HCT116 (cell line): ENCODE measurements around the gene CDC45. TPM values are rescaled to one million over a fixed set of nuclear protein-coding genes. Genes with fewer than 3 reads are reported as not detected.

ENCODE experiments used
- ATAC-seq: fragments of 200-7000 bp; cut with Tn5 transposase; 2 replicates; pipeline ENCODE4 v1.9.1; 2020; ENCODE audit warnings: mild to moderate bottlenecking, moderate library complexity
- BruUV-seq: library from RNA; stranded (reverse); fragments of 400-500 nt; replicated peaks from 2 replicates; lab custom pipeline; 2021; lab: Mats Ljungman, UMichigan
- CTCF ChIA-PET: fragments of 300-600 bp; sonication (Branson Sonifier 250); formaldehyde crosslinking; loops from one replicate; lab custom pipeline; 2021; ENCODE audit warnings: antibody characterized with exemption; lab: Charles Lee
- POLR2A ChIA-PET: fragments of 300-600, 350-600 bp; sonication (Branson Sonifier 250); formaldehyde crosslinking; loops from one replicate; lab custom pipeline; 2021; ENCODE audit warnings: antibody characterized with exemption; lab: Charles Lee
- RAD21 ChIA-PET, 2 experiments: fragments of 300-600 bp; sonication (Branson Sonifier 250); formaldehyde crosslinking; loops; one replicate each; lab custom pipeline; 2023; ENCODE audit warnings: low total read pairs in 2 of 2; ENCODE audit not compliant: uncharacterized antibody in 2 of 2, unreplicated experiment in 2 of 2, low non-redundant PET in 1 of 2; lab: Charles Lee
- DNase-seq: peaks from one replicate; pipeline ENCODE4 v3.0.0-alpha.2; 2010; ENCODE audit warnings: low read depth, low spot score
- H2AFZ ChIP-seq: fragments of 200-600 bp; shearing (Covaris generic), sonication (generic); 2 replicates; pipeline ENCODE4 v1.6.1; 2017; ENCODE audit warnings: low read depth, mixed run types, mixed read lengths, antibody characterized with exemption, low read length; ENCODE audit not compliant: poor library complexity, severe bottlenecking
- H3K27ac ChIP-seq: 2 replicates; pipeline ENCODE4 v1.5.1; 2012; ENCODE audit warnings: low read depth, low read length
- H3K27me3 ChIP-seq: fragments of 200-600 bp; sonication (generic); 2 replicates; pipeline ENCODE4 v1.6.1; 2016; ENCODE audit warnings: mixed run types, low read length, mixed read lengths; ENCODE audit not compliant: insufficient read depth
- H3K36me3 ChIP-seq, 2 experiments: fragments of 200-500 bp in 1 of 2; fragments of 200-600 bp in 1 of 2; sonication (Bioruptor generic) in 1 of 2; sonication (generic) in 1 of 2; 2 replicates each; pipeline versions ENCODE4 v1.5.1 to v1.6.1; 2014 to 2016; ENCODE audit warnings: low read length in 2 of 2, inconsistent platforms in 1 of 2, mixed read lengths in 1 of 2, mixed run types in 1 of 2; ENCODE audit not compliant: insufficient read depth in 2 of 2, control insufficient read depth in 1 of 2
- H3K4me1 ChIP-seq, 2 experiments: fragments of 200-600 bp in 1 of 2; sonication (generic) in 1 of 2; 2 replicates each; pipeline versions ENCODE4 v1.5.1 to v1.6.1; 2012 to 2017; ENCODE audit warnings: low read length in 2 of 2, inconsistent platforms in 1 of 2, mild to moderate bottlenecking in 1 of 2, mixed read lengths in 1 of 2, mixed run types in 1 of 2, moderate library complexity in 1 of 2; ENCODE audit not compliant: insufficient read depth in 2 of 2, control insufficient read depth in 1 of 2
- H3K4me2 ChIP-seq: fragments of 200-600 bp; sonication (generic); 2 replicates; pipeline ENCODE4 v1.6.1; 2017; ENCODE audit warnings: mixed run types, low read length, mixed read lengths
- H3K4me3 ChIP-seq, 2 experiments: fragments of 200-600 bp in 1 of 2; sonication (generic) in 1 of 2; replicated peaks in 1 of 2; 2 replicates each; pipeline ENCODE4 v1.5.1; 2011 to 2016; ENCODE audit warnings: low read length in 2 of 2, control low read depth in 1 of 2, low read depth in 1 of 2, mild to moderate bottlenecking in 1 of 2, mixed read lengths in 1 of 2, mixed run types in 1 of 2
- H3K79me2 ChIP-seq: fragments of 200-600 bp; sonication (generic); 2 replicates; pipeline ENCODE4 v1.6.1; 2017; ENCODE audit warnings: mild to moderate bottlenecking, mixed run types, low read length, moderate library complexity, mixed read lengths; ENCODE audit not compliant: insufficient read depth
- H3K9ac ChIP-seq: fragments of 200-600 bp; sonication (generic); 2 replicates; pipeline ENCODE4 v1.6.1; 2016; ENCODE audit warnings: low read length, mixed read lengths
- H3K9me2 ChIP-seq: fragments of 200-600 bp; sonication (generic), shearing (Covaris generic); 2 replicates; pipeline ENCODE4 v1.6.1; 2017; ENCODE audit warnings: mixed run types, mild to moderate bottlenecking, moderate library complexity; ENCODE audit not compliant: insufficient read depth
- H3K9me3 ChIP-seq, 2 experiments: fragments of 200-500 bp in 1 of 2; fragments of 200-600 bp in 1 of 2; sonication (Bioruptor generic) in 1 of 2; sonication (generic) in 1 of 2; 2 replicates each; pipeline ENCODE4 v1.6.1; 2014 to 2017; ENCODE audit warnings: low read length in 2 of 2, mixed read lengths in 2 of 2, inconsistent platforms in 1 of 2, low read depth in 1 of 2, mild to moderate bottlenecking in 1 of 2, mixed run types in 1 of 2, moderate library complexity in 1 of 2; ENCODE audit not compliant: control insufficient read depth in 1 of 2, insufficient read depth in 1 of 2
- H4K20me1 ChIP-seq: fragments of 200-600 bp; sonication (generic), shearing (Covaris generic); 2 replicates; pipeline ENCODE4 v1.6.1; 2017; ENCODE audit warnings: mixed run types, mild to moderate bottlenecking, moderate library complexity; ENCODE audit not compliant: insufficient read depth
- CEBPB ChIP-seq: IDR thresholded peaks from 2 replicates; pipeline ENCODE4 v1.6.1; 2012; ENCODE audit warnings: low read depth
- EZH2phosphoT487 ChIP-seq: fragments of 200-600 bp; IDR thresholded peaks from 2 replicates; pipeline ENCODE4 v1.6.1; 2018; ENCODE audit warnings: antibody characterized with exemption, borderline replicate concordance
- FOSL1 ChIP-seq: IDR thresholded peaks from 2 replicates; pipeline ENCODE4 v1.6.1; 2012; ENCODE audit warnings: low read depth
- POLR2A ChIP-seq: IDR thresholded peaks from 2 replicates; pipeline ENCODE4 v1.7.0; 2011; ENCODE audit warnings: borderline replicate concordance; ENCODE audit not compliant: insufficient read depth, insufficient read length; ENCODE audit errors: extremely low read depth
- POLR2AphosphoS5 ChIP-seq: IDR thresholded peaks from 2 replicates; pipeline ENCODE4 v1.6.1; 2011; ENCODE audit warnings: mild to moderate bottlenecking, low read depth, low read length, moderate library complexity
- SIN3A ChIP-seq: IDR thresholded peaks from 2 replicates; pipeline ENCODE4 v1.6.1; 2012; ENCODE audit warnings: low read depth
- SP1 ChIP-seq: IDR thresholded peaks from 2 replicates; pipeline ENCODE4 v1.6.1; 2012; ENCODE audit warnings: low read depth
- YY1 ChIP-seq: IDR thresholded peaks from 2 replicates; pipeline ENCODE4 v1.6.1; 2011; ENCODE audit warnings: low read length, low read depth, moderate library complexity, mild to moderate bottlenecking; ENCODE audit not compliant: insufficient replicate concordance; ENCODE audit errors: extremely low read depth
- ZNF274 ChIP-seq: fragments of 200-500 bp; sonication (Bioruptor generic); IDR thresholded peaks from 2 replicates; pipeline ENCODE4 v1.6.1; 2014; ENCODE audit warnings: mild to moderate bottlenecking, low read depth, low read length, inconsistent platforms
- intact Hi-C: fragments of 100-400 bp; cut with micrococcal nuclease; formaldehyde crosslinking; loops from 2 replicates; pipeline ENCODE4 v1.10.0; 2022
- total RNA-seq: library from RNA; stranded (reverse); gene quantifications from one replicate; pipeline ENCODE4 v1.2.1, GENCODE V29; 2021; ENCODE audit not compliant: unreplicated experiment
- TF ChIP-seq, protein P1 (sequence below): IDR thresholded peaks from 2 replicates; pipeline ENCODE4 v1.6.1; 2012

CDC45 gene
- total RNA-seq, 1 experiment from 2014 or later, result 43.4 TPM

DNA sequence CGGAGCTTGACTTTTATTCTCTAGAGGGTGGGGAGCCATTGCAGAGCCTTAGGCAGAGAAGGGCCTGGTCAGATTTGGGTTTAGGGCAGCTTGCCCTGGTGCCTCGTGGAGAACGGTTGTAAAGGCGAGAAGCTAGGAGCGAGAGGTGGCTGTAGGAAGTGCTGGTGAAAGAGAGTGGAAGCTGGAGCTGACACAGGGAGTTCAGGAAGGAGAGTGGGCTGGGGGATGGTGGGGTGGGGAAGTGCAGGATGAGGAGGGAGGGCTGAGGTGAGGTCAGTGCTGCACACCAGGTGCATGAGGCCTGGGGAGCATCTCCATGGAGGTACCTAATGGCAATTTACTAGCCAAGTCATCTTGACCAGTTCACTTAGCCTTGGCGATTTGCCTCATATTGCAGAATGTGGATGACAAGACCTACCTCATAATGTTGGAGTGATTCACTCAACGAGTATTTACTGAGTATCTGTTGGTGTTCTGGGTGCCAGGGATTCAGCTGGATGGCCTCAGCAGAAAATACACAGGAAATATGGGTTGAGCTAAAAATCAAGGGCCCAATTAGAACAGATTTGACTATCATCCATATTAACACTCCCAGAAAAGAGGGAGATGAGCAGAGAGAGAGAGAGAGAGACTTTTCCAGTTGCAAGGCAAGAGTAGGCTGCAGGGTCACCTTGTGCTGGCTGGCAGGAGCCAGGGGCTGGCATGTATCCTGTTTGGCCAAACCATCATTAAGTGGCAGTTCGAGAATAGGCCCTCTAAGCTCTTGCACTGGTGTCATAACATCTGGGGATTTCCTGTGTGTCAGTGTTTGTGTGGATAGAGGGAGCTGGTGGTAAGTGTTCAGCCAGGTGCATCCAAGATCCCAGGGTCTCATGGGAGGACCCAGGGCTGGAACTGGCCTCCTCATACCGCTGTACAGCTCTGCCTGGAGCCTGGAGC lies 88.9 kb downstream of the CDC45 start (continued):
- TF ChIP-seq, protein P1, sequence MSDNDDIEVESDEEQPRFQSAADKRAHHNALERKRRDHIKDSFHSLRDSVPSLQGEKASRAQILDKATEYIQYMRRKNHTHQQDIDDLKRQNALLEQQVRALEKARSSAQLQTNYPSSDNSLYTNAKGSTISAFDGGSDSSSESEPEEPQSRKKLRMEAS, result no peak

DNA sequence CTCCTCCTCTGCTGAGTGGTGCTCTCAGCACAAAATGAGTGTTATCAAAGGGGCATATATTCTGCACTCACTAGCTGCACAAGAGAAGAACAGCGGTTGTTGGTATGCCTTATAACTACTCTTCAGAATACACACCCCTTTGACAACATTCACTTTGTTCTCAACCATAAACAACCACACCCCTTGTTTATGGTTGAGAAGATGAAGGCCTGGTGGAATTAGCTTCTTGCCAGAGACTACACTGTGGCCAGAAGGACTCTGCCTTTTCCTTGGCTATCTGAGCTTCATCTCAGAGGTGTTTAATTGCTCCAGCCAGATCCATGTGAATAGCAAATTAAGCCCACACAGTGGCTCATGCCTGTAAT lies 89.5 kb downstream of the CDC45 start:
- no peaks in the 10 kb centered on the region for H4K20me1 ChIP-seq
- no peak overlapping the region for H3K27ac ChIP-seq
- no peak overlapping the region for H3K4me3 ChIP-seq
- RAD21 ChIA-PET, result no interaction called here
- no TSS peak for BruUV-seq
- H3K9ac ChIP-seq, result no peak overlapping the region
- no peak overlapping the region for H3K4me2 ChIP-seq
- no peaks in the 10 kb centered on the region for H3K36me3 ChIP-seq
- no peaks in the 10 kb centered on the region for H3K9me3 ChIP-seq
- peaks cover 0 to 3% of the 10 kb centered on the region in 2 experiments; a peak in 1 of 4 replicates for H3K4me1 ChIP-seq
- CTCF ChIA-PET, result no interaction called here
- no peaks in the 10 kb centered on the region for H3K9me2 ChIP-seq
- no peak for DNase-seq
- TF ChIP-seq SIN3A (no peak), POLR2AphosphoS5 (no peak), EZH2phosphoT487 (no peak), ZNF274 (no peak), CEBPB (no peak), FOSL1 (no peak), SP1 (no peak), YY1 (no peak), POLR2A (no peak)
- TF ChIP-seq, protein P1, result no peak
- POLR2A ChIA-PET, result interaction anchor here (1.5 kb wide), 1 partner anchor 15 kb away, joined by 4 read pairs; no protein-coding TSS in a partner anchor
- no peaks in the 10 kb centered on the region for H3K27me3 ChIP-seq
- ATAC-seq, result no peak
- no peaks in the 10 kb centered on the region for H3K79me2 ChIP-seq
- intact Hi-C loops, result no loop called here
- no peak overlapping the region for H2AFZ ChIP-seq
